Activated CD8-positive, alpha-beta memory T cell treated with anti-CD3 and anti-CD28 coated beads, Interleukin-2, amount 10 ng/mL, durations not matched to agents 7 days and 5 days (primary cell): ENCODE measurements around the gene NUDT1. TPM values are rescaled to one million over a fixed set of nuclear protein-coding genes. Genes with fewer than 3 reads are reported as not detected.

Source experiments
- ATAC-seq: fragments of 150-1000 bp; cut with Tn5 transposase; one replicate; pipeline ENCODE4 v1.10.0; 2021; ENCODE audit warnings: moderate library complexity
- CTCF ChIA-PET: fragments of 350-600 bp; sonication (Branson Sonifier 250); formaldehyde crosslinking; loops from one replicate; lab custom pipeline; 2021; ENCODE audit warnings: antibody characterized with exemption; lab: Charles Lee
- DNase-seq: peaks from one replicate; pipeline ENCODE4 v3.0.0-alpha.2; 2020
- H3K27ac Mint-ChIP-seq: one replicate; pipeline ENCODE4 v1.8.0; 2021; ENCODE audit warnings: mild to moderate bottlenecking, mixed read lengths
- H3K27me3 Mint-ChIP-seq: one replicate; pipeline ENCODE4 v1.8.0; 2021; ENCODE audit warnings: mixed read lengths
- H3K36me3 Mint-ChIP-seq: one replicate; pipeline ENCODE4 v1.8.0; 2021; ENCODE audit warnings: mild to moderate bottlenecking, mixed read lengths
- H3K4me1 Mint-ChIP-seq: one replicate; pipeline ENCODE4 v1.8.0; 2021; ENCODE audit warnings: mixed read lengths
- H3K4me3 Mint-ChIP-seq: one replicate; pipeline ENCODE4 v1.8.0; 2021; ENCODE audit warnings: mild to moderate bottlenecking, moderate library complexity, mixed read lengths
- H3K9me3 Mint-ChIP-seq: one replicate; pipeline ENCODE4 v1.8.0; 2022; ENCODE audit warnings: low read depth, mixed read lengths
- total RNA-seq, 2 experiments: library from RNA; stranded (reverse); gene quantifications; one replicate each; pipeline ENCODE4 v1.2.3, GENCODE V29; 2021

The NUDT1 gene
- total RNA-seq, 2 experiments from 2014 or later: 85.7 to 105 TPM

DNA sequence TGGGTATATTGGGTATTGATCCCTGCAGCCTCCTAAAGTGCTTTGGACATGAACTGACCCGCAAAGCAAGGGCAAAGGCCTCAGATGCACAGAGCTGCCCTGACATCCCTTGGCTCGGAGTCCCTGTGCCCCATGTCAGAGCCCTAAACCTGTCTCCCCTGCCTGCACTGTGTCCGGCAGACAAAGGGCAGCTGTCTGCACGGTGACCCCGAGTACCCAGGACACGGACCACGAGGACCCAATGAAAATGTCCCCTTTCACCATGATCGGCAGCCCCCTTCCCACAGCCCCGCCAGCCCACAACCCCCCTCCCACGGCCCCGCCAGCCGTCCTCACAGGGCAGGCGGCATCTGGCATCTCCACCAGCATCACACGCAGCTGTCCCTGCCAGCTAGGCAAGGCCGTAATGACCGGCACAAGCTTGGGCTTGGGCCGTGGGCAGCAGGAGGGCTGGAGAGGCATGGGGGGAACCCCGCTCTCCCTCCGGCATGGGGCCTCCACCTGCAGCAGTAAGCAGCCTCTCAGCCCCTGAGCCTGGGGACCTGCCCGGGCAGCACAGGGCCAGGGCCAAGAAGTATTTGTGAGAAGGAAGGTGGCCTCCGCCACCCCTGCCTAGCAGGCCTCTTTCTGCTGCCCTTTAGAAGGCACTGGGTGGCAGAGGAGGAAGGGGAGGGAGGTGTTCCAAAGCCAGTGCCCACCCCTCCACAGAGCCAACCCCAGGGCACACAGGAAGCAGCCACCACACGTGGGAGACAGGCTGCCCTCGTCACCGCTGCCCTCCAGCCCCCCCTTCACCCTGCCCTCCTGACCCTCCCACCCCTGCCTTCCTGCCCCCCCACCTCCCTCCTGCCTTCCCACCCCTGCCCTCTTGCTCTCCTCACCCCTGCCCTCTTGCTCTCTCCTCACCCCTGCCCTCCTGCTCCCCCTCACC is 10.1 kb downstream of the NUDT1 start:
- Mint-ChIP-seq H3K27me3 (no peaks in the 10 kb centered on the region), H3K27ac (no peak overlapping the region), H3K4me3 (no peak overlapping the region), H3K9me3 (no peaks in the 10 kb centered on the region), H3K36me3 (peaks cover 5% of the 10 kb centered on the region), H3K4me1 (peaks cover 40% of the 10 kb centered on the region)
- DNase-seq: no peak
- no peak for ATAC-seq
- CTCF ChIA-PET: interaction anchor here (0.6 kb wide), 1 partner anchor 100 kb away, joined by 3 read pairs; no protein-coding TSS in a partner anchor

- no peak for DNase-seq
- peaks cover 39% of the 10 kb centered on the region for H3K4me1 Mint-ChIP-seq
- no peak overlapping the region for H3K27ac Mint-ChIP-seq
- H3K36me3 Mint-ChIP-seq: peaks cover 5% of the 10 kb centered on the region
- no peak for ATAC-seq
- CTCF ChIA-PET: interaction anchor here (0.6 kb wide), 1 partner anchor 99 kb away, joined by 3 read pairs; no protein-coding TSS in a partner anchor
- no peak overlapping the region for H3K4me3 Mint-ChIP-seq
- no peaks in the 10 kb centered on the region for H3K9me3 Mint-ChIP-seq
- no peaks in the 10 kb centered on the region for H3K27me3 Mint-ChIP-seq
Measured at GRCh38 chr7:2253021-2253420, 11.0 kb downstream of the NUDT1 start.

DNA sequence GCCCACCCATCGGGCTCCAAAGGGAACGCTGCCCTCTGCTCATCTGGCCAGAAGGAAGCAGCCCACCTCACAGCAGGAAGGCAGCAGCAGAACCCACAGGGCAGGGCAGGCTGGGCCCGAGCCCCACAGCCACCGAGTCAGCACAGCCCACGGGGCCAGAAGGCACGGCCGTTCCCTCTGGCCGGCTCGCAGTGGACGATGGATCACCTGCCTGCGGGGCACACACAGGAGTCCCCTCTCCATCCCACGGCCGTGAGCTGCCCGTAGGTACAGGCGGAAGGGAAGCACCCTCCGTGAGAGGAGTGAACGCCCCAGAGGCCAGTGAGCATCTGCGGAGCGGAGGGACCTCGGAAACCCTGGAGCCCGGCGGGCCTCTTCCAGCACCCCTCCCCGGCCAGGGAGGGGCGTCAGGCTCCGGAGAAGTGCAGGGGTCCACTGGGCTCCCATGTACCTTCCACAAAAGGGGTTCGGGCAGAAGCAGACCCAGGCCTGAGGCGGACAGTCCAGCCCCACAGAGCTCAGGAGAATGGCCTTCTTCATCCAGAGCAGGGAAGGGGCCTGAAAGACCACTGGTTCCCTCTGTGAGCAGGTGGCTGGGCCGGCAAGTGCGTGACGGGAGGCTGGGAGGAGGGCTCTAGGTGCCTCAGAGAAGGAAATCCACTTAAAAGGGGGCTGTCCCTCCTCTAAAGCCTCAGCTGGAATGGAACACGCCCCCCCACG is 11.7 kb downstream of the NUDT1 start:
- Mint-ChIP-seq H3K4me1 (peaks cover 37% of the 10 kb centered on the region), H3K27me3 (no peaks in the 10 kb centered on the region), H3K9me3 (no peaks in the 10 kb centered on the region), H3K4me3 (no peak overlapping the region), H3K36me3 (peaks cover 5% of the 10 kb centered on the region), H3K27ac (no peak overlapping the region)
- CTCF ChIA-PET: no interaction called here
- DNase-seq (no peak), ATAC-seq (no peak)

DNA sequence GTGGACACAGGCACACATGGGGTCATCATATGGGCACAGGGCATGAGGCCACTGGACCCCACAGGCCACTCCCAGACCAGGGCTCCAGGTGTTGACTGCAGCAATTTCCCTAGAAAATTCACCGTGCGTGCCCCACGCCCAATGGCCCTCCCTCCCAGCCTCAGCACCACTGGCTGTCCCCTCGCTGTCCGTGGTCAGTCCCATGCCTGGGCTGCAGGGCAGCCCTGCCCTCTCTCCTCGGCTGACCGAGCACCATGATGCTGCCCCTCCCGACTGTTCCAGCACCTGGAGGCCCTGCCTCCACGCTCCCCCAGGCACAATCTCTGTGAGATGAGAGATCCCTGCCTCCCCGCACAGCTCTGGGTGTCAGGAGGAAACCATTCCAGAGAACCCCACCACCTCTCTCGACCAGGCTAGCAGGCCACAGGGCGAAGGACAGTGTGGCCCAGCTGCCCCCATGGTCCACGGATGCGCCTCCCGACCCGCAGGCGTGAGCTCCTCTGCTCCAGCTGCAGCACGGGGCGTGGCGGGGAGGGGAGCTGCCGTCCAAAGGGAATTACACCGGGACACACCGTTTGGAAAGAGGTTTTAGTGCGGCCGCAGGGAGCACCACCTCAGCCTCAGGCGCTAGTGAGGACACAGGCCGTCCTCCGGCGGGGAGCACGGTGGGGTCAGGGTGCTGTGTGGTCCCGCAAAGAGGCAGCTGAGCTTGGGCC is 12.6 kb downstream of the NUDT1 start:
- Mint-ChIP-seq H3K27ac (no peak overlapping the region), H3K27me3 (no peaks in the 10 kb centered on the region), H3K36me3 (peaks cover 5% of the 10 kb centered on the region), H3K4me3 (no peak overlapping the region), H3K4me1 (peaks cover 35% of the 10 kb centered on the region), H3K9me3 (no peaks in the 10 kb centered on the region)
- no peak for DNase-seq
- no peak for ATAC-seq
- CTCF ChIA-PET: interaction anchor here (1.3 kb wide), 1 partner anchor 8 kb away, joined by 3 read pairs; no protein-coding TSS in a partner anchor

- CTCF ChIA-PET: interaction anchor here (0.9 to 1.3 kb wide), 2 partner anchors 9 to 212 kb away, joined by 3 to 4 read pairs; no protein-coding TSS in a partner anchor
- H3K4me1 Mint-ChIP-seq: peaks cover 32% of the 10 kb centered on the region
- peak; percentile 27 for ATAC-seq
- H3K27ac Mint-ChIP-seq: peak overlapping the region; percentile 35
- peak; percentile 63 for DNase-seq
- peaks cover 2% of the 10 kb centered on the region for H3K36me3 Mint-ChIP-seq
- no peaks in the 10 kb centered on the region for H3K9me3 Mint-ChIP-seq
- no peak overlapping the region for H3K4me3 Mint-ChIP-seq
- peaks cover 2% of the 10 kb centered on the region for H3K27me3 Mint-ChIP-seq
Measured at GRCh38 chr7:2255145-2256139, 13.4 kb downstream of the NUDT1 start.

DNA sequence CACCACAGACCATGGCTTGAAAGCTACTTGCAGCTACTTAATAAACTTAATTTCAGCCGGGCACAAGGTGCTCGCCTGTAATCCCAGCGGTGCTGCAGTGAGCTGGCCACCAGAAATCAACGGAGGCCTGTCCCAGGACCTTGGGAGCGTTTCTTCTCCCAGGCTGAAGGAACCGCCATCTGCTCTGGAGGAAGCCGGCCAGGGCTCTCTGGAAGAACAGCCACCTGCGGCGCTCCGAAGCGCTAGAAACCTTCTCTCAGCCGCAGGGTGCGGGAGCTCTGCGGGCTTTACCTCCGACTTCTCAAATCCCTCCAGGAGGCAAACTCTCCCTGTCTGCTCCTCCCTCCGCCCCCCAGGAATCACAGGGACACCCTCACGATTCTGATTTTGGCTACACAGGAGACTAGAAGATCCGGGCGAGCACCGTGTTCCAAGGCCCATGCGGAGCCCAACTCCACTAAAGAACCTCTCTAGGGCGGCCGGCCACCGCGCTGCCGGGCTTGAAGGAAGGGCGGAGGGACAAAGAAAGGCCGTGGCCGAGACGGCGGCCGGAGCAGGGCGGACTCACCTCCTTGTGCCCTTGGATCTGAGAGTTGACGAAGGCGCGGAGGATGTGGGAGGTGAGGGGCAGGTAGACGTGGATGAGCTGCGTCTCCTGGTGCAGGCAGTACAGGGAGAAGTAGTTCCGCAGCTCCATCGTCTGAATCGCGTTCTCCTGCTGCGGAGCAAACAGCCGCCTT is 14.4 kb downstream of the NUDT1 start:
- DNase-seq (no peak), ATAC-seq (no peak)
- H3K9me3 Mint-ChIP-seq: no peaks in the 10 kb centered on the region
- H3K36me3 Mint-ChIP-seq: peaks cover 3% of the 10 kb centered on the region
- CTCF ChIA-PET: no interaction called here
- H3K4me3 Mint-ChIP-seq: no peak overlapping the region
- no peak overlapping the region for H3K27ac Mint-ChIP-seq
- peaks cover 3% of the 10 kb centered on the region for H3K27me3 Mint-ChIP-seq
- peaks cover 32% of the 10 kb centered on the region for H3K4me1 Mint-ChIP-seq

- Mint-ChIP-seq H3K9me3 (no peaks in the 10 kb centered on the region), H3K27me3 (peaks cover 4% of the 10 kb centered on the region), H3K4me3 (no peak overlapping the region), H3K36me3 (peaks cover 3% of the 10 kb centered on the region), H3K27ac (no peak overlapping the region), H3K4me1 (peaks cover 30% of the 10 kb centered on the region)
- no peak for ATAC-seq
- CTCF ChIA-PET: no interaction called here
- DNase-seq: no peak
Measured at GRCh38 chr7:2257046-2257551, 15.1 kb downstream of the NUDT1 start.

GRCh38 chr7:2257651-2258050 is 15.6 kb downstream of the NUDT1 start:
- no peak for ATAC-seq
- DNase-seq: no peak
- peaks cover 3% of the 10 kb centered on the region for H3K36me3 Mint-ChIP-seq
- H3K4me3 Mint-ChIP-seq: no peak overlapping the region
- CTCF ChIA-PET: no interaction called here
- no peak overlapping the region for H3K27ac Mint-ChIP-seq
- H3K9me3 Mint-ChIP-seq: no peaks in the 10 kb centered on the region
- peaks cover 30% of the 10 kb centered on the region for H3K4me1 Mint-ChIP-seq
- H3K27me3 Mint-ChIP-seq: peaks cover 4% of the 10 kb centered on the region

DNA sequence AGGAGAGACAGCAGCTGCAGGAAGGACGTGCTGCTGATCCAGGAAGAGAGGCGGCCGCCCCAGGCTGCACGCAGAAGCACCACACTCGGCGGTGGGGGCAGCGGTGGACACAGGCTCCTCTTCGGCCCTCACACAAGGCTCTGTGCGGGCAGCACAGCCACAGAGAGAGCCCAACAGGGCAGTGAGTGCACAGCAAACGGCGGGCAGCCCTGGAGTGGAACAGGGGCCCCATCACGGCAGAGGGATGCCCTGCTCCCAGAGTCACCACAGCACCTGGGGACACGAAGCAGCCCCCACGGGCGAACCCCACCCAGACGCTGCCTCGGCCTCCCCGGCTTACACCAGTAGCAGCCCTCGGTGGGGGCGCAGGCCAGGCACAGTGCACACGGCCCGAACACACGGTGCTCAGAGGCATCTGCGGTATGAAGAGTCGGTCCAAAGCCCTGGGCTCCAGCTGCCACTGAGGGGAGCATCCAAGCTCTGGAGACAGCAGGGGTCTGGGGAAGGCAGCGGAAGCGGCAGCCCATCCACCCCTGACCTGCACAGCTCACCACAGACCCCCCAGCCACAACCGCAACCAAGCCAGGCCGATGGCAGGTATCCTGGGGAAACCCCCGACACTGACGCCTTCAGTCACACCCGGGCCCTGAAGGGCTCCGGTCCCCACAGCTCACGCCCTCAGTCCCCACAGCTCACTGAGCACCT is 16.8 kb downstream of the NUDT1 start:
- CTCF ChIA-PET: no interaction called here
- Mint-ChIP-seq H3K27me3 (peaks cover 4% of the 10 kb centered on the region), H3K9me3 (no peaks in the 10 kb centered on the region), H3K4me3 (no peak overlapping the region), H3K27ac (no peak overlapping the region), H3K4me1 (peaks cover 30% of the 10 kb centered on the region), H3K36me3 (peaks cover 3% of the 10 kb centered on the region)
- peak; percentile 38 for ATAC-seq
- peak; percentile 59 for DNase-seq

- CTCF ChIA-PET: no interaction called here
Measured at GRCh38 chr7:2259480-2259879, 17.5 kb downstream of the NUDT1 start.

DNA sequence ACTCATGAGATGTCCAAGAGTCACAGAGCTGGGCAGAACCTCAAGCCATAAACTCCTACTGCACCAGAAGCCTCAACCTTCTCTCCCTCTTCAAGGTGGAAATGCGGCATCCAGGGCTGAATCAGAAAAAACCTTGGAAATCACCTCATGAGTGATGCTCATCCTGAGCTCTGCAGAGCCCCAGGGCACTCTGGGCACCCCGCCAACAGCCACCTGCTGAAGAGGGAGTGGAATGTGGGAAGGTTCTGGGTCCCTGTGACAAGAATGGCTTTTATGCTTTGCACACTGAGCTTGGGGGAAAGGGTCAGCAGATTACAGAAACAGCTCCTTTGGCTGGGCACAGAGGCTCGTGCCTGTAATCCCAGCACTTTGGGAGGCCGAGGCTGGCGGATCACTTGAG is 18.8 kb downstream of the NUDT1 start:
- peaks cover 3% of the 10 kb centered on the region for H3K36me3 Mint-ChIP-seq
- ATAC-seq (no peak), DNase-seq (no peak)
- H3K4me1 Mint-ChIP-seq: peaks cover 17% of the 10 kb centered on the region
- H3K27ac Mint-ChIP-seq: no peak overlapping the region
- CTCF ChIA-PET: interaction anchor here (1.6 kb wide), 1 partner anchor 13 kb away, joined by 6 read pairs; no protein-coding TSS in a partner anchor
- no peaks in the 10 kb centered on the region for H3K9me3 Mint-ChIP-seq
- H3K27me3 Mint-ChIP-seq: peaks cover 4% of the 10 kb centered on the region
- no peak overlapping the region for H3K4me3 Mint-ChIP-seq

More at GRCh38 chr7:2259480-2259879, 17.5 kb downstream of the NUDT1 start:
- Mint-ChIP-seq H3K4me3 (no peak overlapping the region), H3K27me3 (peaks cover 4% of the 10 kb centered on the region), H3K4me1 (peaks cover 29% of the 10 kb centered on the region), H3K36me3 (peaks cover 3% of the 10 kb centered on the region), H3K27ac (no peak overlapping the region), H3K9me3 (no peaks in the 10 kb centered on the region)
- DNase-seq (no peak), ATAC-seq (no peak)
